GM18498 (cell line): ENCODE results near the gene FBN3.
"Not testable (repeated sequence)": the region's sequence is repeated elsewhere in the genome, so short reads cannot be mapped to it uniquely, and the experiment has no call there.

Experiments
- ATAC-seq: cut with Tn5 transposase; IDR thresholded peaks from one replicate; pipeline ENCODE4 v1.9.1; 2021; ENCODE audit warnings: mild to moderate bottlenecking, moderate library complexity; ENCODE audit not compliant: unreplicated experiment

The FBN3 gene

GRCh38 chr19:8149261-8150094, at the start of gene FBN3:
Gene FBN3, minus strand, starts transcription at chr19:8149592. Its CDS starts 2,112 bp downstream, at chr19:8147480.
- no peak for ATAC-seq

GRCh38 chr19:8196271-8196927, 47.0 kb upstream of the FBN3 start:
- no peak for ATAC-seq

GRCh38 chr19:8194528-8195267, 45.3 kb upstream of the FBN3 start:
- no peak for ATAC-seq

- ATAC-seq, result no peak
Observed at GRCh38 chr19:8192221-8192820, 42.9 kb upstream of the FBN3 start.

GRCh38 chr19:8185343-8186068, 36.1 kb upstream of the FBN3 start:
- ATAC-seq, result no peak

- no peak for ATAC-seq
Observed at GRCh38 chr19:8184274-8184673, 34.9 kb upstream of the FBN3 start.

- no peak for ATAC-seq
Observed at GRCh38 chr19:8180018-8180417, 30.6 kb upstream of the FBN3 start.

GRCh38 chr19:8174706-8175105, 25.3 kb upstream of the FBN3 start:
- no peak for ATAC-seq

GRCh38 chr19:8168537-8168936, 19.1 kb upstream of the FBN3 start:
- no peak for ATAC-seq

GRCh38 chr19:8167985-8168384, 18.6 kb upstream of the FBN3 start:
- ATAC-seq, result no peak

- ATAC-seq, result no peak
Observed at GRCh38 chr19:8163759-8164158, 14.4 kb upstream of the FBN3 start.

- ATAC-seq, result no peak
Observed at GRCh38 chr19:8161135-8161646, 11.8 kb upstream of the FBN3 start.

GRCh38 chr19:8159322-8159721, 9.9 kb upstream of the FBN3 start:
- ATAC-seq, result not testable (repeated sequence)

GRCh38 chr19:8158411-8159074, 9.2 kb upstream of the FBN3 start:
- no peak for ATAC-seq

- ATAC-seq, result no peak
Observed at GRCh38 chr19:8155318-8155717, 5.9 kb upstream of the FBN3 start.

GRCh38 chr19:8154014-8154413, 4.6 kb upstream of the FBN3 start:
- ATAC-seq, result not testable (repeated sequence)

- no peak for ATAC-seq
Observed at GRCh38 chr19:8151767-8152035, 2.3 kb upstream of the FBN3 start.

- ATAC-seq, result no peak
Observed at GRCh38 chr19:8150998-8151766, 1.8 kb upstream of the FBN3 start.

- ATAC-seq, result no peak
Observed at GRCh38 chr19:8150178-8150865, 930 bp upstream of the FBN3 start.
